GM18858 (cell line): ENCODE measurements around the gene SIRT3.

Source experiments
- ATAC-seq: cut with Tn5 transposase; IDR thresholded peaks from one replicate; pipeline ENCODE4 v1.9.1; 2021; ENCODE audit not compliant: unreplicated experiment

SIRT3 gene

DNA sequence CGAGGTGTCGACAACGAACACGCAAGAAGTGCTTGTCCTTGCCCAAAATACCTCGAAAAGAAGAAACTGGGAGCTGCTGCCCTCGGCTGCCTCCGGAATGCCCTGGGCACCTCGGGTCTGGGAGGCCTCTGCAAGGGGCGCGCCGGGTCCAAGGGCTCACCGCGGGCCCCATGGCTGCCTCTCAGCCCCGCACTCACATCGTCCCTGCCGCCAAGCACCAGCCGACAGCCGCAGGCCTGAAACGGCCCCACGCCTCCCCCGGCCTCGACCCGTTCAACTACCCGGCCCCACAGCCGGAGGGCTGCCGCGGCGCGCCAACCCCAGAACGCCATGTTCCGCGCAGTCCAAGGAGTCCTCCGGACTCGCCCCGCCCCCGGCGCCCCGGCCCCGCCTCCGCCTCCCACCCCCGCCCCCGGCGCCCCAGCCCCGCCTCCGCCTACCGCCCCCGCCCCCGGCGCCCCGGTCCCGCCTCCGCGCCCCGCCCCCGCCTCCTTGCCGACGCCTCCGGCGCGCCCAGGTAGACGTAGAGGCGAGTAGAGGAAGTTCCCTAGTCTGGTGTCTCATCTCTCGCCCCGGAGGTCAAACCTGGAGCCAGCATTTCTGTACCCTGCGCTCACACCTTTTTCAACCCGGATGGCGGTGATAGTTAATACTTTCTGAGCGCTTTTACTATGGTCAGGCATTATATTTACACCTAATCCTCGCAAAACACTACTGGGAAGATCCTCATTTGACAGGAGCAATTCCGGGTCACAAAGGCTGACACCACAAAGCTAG lies at the start of gene SIRT3:
Gene SIRT3 (minus strand): TSS at position 346 of the 777 bp plus-strand sequence. CDS start 14 bp downstream, at position 332.
- peak; percentile 45 for ATAC-seq

DNA sequence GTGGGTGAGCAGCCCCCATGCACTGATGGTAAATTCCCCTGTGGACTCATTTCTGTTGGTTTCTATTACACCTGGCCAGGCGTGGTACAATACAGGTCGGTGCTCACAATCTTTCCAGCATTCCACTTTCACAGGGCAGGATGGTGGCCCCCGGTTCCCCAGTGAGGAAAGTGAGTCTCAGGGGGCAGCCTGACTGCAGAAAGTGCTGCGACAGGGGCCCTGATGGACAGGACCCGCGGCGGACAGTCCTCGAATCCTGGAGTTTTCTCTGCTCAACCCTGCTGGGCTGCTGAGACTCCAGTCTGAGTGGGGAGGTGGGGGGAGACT lies 49.7 kb upstream of the SIRT3 start:
- ATAC-seq, result no peak

DNA sequence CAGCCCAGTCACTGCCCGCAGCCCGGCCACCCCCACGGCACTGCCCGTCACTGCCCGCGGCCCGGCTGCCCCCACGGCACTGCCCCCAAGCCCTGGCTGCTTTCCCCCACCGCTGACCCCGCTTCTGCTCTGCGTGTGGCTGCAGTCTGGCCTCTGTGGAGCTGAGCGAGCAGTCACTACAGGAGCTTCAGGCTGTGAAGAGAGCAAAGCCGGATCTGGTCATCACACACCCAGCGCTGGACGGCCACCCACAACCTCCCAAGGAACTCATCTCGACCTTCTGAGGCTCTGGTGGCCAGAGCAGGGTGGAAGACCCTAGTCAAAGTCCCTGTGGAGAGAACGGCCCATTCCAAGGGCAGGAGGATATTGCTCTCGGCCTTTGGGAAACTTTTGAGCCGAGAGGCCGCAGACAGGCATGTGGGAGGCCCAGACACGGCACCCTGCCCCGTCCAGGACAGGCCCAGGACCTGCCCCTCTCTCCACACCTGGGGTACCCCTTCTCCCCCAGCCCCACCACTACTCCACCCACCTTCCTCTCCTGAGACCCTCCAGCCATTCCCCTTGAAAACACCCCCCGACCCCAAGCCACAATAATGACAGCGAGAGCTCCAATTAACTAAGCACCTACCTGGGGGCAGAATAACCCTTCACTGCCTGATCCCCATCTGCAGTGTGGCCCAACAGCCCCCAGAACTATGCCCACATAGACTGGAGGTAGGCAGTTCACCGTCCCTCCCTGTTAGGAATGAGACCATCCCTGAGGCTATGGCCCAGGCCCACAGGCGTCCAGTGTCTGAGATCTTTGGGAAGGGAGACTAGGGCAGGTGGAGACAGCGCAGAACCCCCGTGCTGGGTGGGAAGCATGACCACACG lies 49.1 kb upstream of the SIRT3 start:
- ATAC-seq, result no peak

DNA sequence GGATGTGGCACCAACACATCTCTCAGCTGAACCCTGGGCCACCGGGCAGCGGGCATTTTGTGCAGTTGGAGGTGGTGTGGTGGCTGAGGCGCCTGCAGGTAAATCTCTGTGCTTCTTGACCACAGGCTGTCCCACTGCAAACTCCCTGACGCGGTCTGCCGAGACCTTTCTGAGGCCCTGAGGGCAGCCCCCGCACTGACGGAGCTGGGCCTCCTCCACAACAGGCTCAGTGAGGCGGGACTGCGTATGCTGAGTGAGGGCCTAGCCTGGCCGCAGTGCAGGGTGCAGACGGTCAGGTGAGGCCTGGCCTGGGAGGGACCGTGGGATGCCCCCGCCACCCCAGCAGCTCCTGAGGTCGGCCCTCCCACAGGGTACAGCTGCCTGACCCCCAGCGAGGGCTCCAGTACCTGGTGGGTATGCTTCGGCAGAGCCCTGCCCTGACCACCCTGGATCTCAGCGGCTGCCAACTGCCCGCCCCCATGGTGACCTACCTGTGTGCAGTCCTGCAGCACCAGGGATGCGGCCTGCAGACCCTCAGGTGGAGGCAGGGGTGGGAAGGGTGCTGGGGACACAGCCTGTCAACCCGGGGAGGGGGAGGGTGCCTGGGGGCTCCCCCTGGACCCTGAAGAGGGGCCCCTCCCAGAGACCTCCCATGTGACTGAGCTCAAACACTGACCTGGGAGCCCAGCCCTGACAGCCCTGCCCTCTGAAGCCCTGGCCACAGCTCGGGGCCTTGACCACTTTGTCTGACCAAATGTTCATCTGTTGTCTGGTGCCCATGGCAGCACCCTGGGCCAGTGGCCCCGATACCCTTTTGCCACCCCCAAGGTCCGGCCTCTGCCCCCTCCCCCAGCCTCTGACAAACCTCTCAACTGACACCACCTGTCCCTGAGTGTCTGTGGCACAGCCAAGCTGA lies 48.2 kb upstream of the SIRT3 start:
- ATAC-seq, result no peak

DNA sequence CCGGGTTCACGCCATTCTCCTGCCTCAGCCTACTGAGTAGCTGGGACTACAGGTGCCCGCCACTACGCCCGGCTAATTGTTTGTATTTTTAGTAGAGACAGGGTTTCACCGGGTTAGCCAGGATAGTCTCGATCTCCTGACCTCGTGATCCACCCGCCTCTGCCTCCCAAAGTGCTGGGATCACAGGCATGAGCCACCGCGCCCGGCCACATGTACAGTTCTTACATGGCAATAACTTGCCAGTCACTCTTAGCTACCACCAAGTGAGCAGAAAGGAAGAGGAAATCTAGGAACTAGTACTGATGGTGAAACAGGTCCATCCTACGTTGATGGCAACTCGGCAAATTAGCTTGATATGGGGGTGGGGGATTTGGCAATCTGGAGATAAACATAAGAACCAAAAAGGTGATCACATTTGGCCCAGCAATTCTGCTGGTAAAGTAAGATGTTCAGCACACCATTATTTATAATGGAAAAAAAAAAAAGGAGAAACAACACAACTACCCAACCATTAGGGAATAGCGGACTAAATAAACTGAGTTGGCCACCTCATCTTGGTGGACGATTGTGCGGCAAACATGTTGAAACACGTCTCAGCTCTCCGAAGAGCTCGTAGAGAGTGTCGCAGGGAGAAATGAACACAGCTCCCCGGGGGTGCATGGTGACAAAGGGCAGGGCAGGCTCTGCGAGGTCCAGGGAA lies 47.4 kb upstream of the SIRT3 start:
- ATAC-seq, result no peak

DNA sequence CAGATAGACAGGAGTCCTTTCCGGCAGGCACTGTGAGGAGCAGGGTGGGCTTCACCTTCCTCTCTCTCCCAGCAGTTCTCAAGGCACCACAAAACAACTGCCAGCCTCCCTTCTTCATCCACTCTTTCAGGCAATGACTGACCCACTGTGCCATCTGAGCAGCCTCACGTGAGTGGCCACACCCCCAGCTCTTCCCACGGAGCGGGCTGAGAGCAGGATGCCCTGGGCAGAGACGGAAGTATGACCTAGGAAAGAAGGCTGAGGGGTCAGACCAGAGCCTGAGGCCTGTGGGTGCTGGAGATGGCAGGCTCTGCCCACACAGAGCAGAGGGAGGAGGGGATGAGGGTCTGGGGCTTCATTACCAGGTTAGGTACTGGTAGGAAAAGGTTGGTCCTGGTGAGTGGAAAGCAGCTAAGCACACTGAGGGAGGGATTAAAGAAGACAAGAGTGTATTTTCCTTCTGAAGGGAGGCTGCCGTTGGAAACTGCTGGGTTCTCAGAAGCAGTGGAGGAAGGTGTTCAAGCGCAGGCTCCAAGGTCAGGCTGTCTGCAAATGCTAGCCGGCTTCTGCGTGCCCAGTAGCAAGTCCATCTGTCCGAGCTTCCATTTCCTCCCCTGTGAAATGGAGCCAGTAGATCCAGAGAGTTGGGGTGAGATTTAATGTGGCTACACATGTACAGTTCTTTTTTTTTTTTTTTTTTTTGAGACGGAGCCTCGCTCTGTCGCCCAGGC lies 46.7 kb upstream of the SIRT3 start:
- ATAC-seq, result no peak

DNA sequence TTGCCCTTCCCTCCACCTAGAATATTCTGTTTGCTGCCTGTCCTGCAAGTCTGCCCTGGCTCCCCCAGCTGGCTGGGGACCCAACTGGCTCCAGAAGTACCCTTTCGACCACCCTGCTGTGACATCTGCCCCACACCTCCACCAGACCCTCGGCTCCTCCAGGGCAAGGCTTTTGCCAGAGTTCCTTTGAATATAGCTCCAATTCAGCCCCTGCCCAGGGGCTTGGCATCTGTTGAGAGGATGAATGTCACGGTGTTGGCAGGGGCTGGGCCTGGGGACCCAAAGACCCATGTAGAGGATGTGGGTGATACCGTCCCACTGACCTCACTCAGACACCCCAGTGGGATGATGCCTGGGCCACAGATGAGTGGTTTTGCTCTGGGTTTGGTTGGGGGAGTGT lies 46.0 kb upstream of the SIRT3 start:
- ATAC-seq, result no peak

DNA sequence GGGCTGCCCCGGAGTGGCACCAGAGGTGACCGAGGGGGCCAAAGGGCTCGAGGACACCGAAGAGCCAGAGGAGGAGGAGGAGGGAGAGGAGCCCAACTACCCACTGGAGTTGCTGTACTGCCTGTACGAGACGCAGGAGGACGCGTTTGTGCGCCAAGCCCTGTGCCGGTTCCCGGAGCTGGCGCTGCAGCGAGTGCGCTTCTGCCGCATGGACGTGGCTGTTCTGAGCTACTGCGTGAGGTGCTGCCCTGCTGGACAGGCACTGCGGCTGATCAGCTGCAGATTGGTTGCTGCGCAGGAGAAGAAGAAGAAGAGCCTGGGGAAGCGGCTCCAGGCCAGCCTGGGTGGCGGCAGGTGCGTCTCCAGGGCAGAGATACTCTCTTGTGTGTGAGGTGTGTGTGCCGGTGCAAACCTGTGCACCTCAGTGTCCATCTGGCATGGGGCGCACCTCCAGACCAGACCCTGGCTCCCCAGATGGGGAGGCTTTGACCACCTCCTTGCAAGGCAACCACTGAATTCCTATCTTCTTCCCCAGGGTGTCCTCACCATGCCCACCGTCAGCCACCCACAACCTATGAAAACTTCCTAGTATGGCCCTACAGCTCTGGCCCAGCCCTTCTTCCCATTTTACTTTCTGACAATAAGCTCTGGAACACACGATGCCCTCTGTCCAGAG lies 45.5 kb upstream of the SIRT3 start:
- no peak for ATAC-seq

DNA sequence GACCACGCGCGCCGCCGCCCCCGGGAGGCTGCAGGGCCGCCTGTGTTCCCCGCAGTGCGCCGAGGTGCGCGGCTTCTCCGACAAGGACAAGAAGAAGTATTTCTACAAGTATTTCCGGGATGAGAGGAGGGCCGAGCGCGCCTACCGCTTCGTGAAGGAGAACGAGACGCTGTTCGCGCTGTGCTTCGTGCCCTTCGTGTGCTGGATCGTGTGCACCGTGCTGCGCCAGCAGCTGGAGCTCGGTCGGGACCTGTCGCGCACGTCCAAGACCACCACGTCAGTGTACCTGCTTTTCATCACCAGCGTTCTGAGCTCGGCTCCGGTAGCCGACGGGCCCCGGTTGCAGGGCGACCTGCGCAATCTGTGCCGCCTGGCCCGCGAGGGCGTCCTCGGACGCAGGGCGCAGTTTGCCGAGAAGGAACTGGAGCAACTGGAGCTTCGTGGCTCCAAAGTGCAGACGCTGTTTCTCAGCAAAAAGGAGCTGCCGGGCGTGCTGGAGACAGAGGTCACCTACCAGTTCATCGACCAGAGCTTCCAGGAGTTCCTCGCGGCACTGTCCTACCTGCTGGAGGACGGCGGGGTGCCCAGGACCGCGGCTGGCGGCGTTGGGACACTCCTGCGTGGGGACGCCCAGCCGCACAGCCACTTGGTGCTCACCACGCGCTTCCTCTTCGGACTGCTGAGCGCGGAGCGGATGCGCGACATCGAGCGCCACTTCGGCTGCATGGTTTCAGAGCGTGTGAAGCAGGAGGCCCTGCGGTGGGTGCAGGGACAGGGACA lies 44.8 kb upstream of the SIRT3 start:
- ATAC-seq, result no peak

DNA sequence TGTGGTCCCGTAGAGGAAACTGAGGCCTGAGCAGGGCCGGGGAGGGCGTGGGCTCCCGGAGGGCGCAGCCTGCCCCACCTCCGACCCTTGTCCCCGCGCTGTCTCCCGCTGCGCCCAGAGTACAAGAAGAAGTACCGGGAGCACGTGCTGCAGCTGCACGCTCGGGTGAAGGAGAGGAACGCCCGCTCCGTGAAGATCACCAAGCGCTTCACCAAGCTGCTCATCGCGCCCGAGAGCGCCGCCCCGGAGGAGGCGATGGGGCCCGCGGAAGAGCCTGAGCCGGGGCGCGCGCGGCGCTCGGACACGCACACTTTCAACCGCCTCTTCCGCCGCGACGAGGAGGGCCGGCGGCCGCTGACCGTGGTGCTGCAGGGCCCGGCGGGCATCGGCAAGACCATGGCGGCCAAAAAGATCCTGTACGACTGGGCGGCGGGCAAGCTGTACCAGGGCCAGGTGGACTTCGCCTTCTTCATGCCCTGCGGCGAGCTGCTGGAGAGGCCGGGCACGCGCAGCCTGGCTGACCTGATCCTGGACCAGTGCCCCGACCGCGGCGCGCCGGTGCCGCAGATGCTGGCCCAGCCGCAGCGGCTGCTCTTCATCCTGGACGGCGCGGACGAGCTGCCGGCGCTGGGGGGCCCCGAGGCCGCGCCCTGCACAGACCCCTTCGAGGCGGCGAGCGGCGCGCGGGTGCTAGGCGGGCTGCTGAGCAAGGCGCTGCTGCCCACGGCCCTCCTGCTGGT lies 44.0 kb upstream of the SIRT3 start:
- ATAC-seq, result no peak

DNA sequence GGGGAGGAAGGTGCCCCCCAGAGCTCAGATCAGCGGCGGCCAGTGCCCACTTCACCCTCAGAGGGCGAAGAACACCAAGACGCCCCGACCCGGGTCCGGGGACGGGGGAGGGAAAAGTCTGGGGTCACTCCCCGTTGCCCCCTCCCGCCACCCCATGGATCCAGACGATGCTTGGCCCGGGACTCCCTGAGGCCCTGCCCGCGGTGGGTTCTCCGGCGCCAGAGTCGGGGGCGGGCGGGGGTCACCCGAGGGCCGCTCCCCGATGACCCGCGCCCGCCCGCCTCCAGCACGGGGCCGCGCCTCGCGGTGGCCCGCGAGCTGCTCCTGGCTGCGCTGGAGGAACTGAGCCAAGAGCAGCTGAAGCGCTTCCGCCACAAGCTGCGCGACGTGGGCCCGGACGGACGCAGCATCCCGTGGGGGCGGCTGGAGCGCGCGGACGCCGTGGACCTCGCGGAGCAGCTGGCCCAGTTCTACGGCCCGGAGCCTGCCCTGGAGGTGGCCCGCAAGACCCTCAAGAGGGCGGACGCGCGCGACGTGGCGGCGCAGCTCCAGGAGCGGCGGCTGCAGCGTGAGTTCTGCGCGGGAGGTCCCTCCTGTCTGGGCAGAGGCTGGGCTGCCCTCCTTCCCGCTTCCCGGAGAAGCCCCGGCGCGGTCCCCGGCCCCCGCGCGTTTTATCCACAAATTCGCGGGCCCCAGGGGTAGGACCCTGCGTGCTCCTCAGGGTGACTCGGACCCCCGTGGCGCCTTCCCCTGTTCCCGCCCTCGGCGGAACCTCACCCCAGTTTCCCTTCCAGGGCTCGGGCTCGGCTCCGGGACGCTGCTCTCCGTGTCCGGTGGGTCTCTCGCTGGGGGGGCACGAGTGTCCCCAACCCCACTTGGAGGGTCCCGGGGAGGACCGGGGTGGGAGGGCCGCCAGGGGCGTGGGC lies 43.2 kb upstream of the SIRT3 start:
- ATAC-seq, result no peak

DNA sequence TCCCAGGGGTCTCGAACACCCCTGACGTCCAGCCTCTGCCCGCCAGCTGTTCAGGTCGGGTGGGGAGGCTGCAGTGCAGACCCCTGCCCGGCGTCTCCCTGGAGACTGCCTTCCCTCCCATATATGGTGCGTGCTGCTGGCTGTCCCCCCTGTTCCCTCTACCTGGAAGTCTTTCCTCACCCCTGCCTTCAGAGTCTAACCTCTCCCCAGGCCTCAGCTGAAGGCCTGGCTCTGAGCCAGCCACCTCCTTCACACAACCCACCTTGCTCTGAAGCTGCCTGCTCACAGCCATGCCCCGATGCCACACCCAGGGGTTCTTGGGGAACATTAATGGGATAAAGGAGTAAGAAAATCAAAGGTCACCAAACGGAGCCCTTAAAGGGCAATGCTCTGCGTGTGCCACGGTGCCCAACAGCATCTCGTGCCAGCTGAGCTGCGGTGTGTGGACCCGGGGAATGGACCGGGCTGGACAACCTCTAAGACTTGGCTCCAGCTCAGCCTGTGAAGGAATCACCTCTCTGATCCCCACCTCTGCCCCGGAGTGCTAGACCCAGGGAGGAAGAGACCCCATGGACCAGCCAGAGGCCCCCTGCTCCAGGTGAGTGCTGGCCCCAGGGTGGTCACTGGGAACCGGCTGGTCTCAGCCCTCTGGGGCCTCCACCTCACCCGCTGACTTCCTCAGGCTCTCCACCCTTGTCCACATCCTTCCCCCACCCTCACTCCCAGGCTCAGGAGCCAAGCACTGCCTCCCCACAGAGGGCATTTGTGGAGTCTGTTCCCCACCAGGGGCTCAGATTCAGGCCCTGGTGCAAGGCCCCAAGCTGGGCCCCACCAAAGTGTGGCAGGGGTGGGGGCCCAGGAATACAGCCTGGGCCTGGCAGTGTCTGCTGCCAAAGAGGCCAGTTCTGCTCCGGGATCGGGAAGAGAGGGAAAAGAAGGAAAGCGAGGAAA lies 42.1 kb upstream of the SIRT3 start, which contains the start of gene NLRP6:
Gene NLRP6 (plus strand): TSS at position 407 of the 951 bp plus-strand sequence. CDS start 163 bp downstream, at position 570.
- ATAC-seq, result no peak

DNA sequence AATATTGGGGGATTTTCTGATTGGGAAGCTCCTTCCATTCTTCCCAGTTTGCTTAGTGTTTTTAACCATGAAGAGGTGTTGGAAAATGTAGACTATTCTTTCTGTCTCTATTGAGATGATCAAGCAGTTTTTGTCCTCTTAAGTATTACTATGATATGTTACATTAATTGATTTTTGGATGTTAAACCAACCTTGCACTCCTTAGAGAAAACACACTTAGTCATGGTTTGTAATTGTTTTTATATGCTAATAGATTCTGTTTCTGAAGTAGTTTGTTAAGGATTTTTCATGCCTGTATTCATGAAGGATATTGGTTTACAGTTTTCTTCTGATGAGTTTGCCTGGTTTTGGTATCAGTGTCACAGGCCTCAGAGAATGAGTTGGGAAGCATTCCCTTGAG lies 40.1 kb upstream of the SIRT3 start:
- ATAC-seq, result no peak

DNA sequence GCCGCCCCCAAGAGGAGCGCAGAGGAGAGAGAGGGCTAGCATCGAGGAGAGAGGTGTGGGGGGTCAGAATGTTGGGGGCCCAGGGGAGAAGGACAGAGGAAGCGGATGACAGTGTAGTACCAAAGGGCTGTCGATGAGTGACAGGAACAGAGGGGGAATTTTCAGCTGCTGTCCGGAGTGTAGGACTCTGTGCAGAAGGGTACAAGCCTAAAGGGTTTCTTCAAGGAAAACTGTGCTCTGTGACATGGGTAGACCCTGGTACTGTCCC lies 36.7 kb upstream of the SIRT3 start:
- no peak for ATAC-seq

DNA sequence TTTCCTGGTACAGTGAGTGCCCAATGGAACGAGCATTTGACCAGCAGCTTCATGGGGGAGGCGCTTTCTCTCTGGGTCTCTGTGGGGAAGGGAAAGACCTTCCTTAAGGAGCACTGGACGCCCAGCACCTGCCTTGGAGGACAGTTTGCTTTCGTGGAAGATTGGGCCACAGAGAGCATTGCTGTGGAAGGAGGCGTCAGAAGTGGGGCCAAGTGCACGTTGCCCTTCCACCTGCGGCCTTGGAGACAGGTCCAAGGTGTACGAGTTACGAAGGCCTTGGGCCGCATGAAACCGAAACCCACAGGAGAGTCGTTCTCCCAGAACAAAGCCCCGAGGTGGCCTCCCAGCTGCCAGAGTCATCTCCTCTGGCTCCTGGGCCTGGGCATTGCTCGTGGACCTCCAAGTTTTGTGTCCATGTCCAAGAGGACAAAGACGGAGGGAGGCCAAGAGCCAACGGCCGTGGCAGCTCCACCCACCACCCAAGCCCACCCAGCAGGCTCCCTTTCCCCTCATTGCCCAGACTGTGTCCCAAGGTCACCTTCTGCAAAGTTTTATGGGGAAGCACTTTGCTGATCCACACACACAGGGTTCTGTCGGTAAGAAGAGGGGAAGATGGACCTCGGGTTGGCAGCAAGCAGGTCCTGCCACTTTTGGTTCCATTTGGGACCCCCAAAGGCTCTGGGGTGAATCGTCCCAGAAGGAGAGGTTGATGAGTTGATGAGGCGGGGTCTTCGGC lies 36.2 kb upstream of the SIRT3 start:
- ATAC-seq, result no peak
